T47D (cell line): ENCODE results near the gene BIRC6.
"Not testable (repeated sequence)": the region's sequence is repeated elsewhere in the genome, so short reads cannot be mapped to it uniquely, and the experiment has no call there.

Experiments used
- DNase-seq, 2 experiments: peaks; one replicate each; pipeline versions ENCODE4 v3.0.0 to v3.0.0-alpha.2; 2011 to 2012; ENCODE audit warnings: low read depth in 1 of 2, low spot score in 1 of 2
- JUND ChIP-seq: IDR thresholded peaks from 2 replicates; pipeline ENCODE4 v1.6.1; 2012; ENCODE audit warnings: low read depth
- in situ Hi-C: cut with HindIII; loops from 2 replicates; pipeline ENCODE4 v1.10.0; 2016; ENCODE audit warnings: low sequenced_read_pairs, low pct_unique_long_range_greater_than_20kb

BIRC6 gene

GRCh38 chr2:32427672-32428610 is 71.1 kb downstream of the BIRC6 start:
- in situ Hi-C loops, result no loop called here
- peak in 1 of 2 experiments; percentile 23 for DNase-seq

GRCh38 chr2:32430804-32431203 is 74.0 kb downstream of the BIRC6 start:
- no peak for DNase-seq
- no peak for TF ChIP-seq JUND
- in situ Hi-C loops, result no loop called here

More at GRCh38 chr2:32427672-32428610, 71.1 kb downstream of the BIRC6 start:
- TF ChIP-seq JUND, result no peak

- in situ Hi-C loops, result no loop called here
- no peak for TF ChIP-seq JUND
- DNase-seq, result no peak
Measured at GRCh38 chr2:32436150-32436549, 79.3 kb downstream of the BIRC6 start.

- in situ Hi-C loops, result no loop called here
- no peak for TF ChIP-seq JUND
- no peak for DNase-seq
Measured at GRCh38 chr2:32442020-32442467, 85.2 kb downstream of the BIRC6 start.

- no peak for TF ChIP-seq JUND
- in situ Hi-C loops, result no loop called here
- DNase-seq, result peak in 1 of 2 experiments; percentile 2
Measured at GRCh38 chr2:32446369-32446768, 89.5 kb downstream of the BIRC6 start.

GRCh38 chr2:32450851-32451250 is 94.0 kb downstream of the BIRC6 start:
- TF ChIP-seq JUND, result no peak
- in situ Hi-C loops, result no loop called here
- DNase-seq, result no peak

GRCh38 chr2:32452338-32453064 is 95.7 kb downstream of the BIRC6 start:
- no peak for DNase-seq
- TF ChIP-seq JUND, result no peak
- in situ Hi-C loops, result no loop called here

GRCh38 chr2:32453242-32454062 is 96.6 kb downstream of the BIRC6 start:
- no peak for TF ChIP-seq JUND
- DNase-seq, result no peak
- in situ Hi-C loops, result no loop called here

GRCh38 chr2:32455816-32456215 is 99.0 kb downstream of the BIRC6 start:
- in situ Hi-C loops, result no loop called here
- no peak for TF ChIP-seq JUND
- no peak for DNase-seq

GRCh38 chr2:32456808-32457207 is 100.0 kb downstream of the BIRC6 start:
- no peak for DNase-seq
- TF ChIP-seq JUND, result no peak
- in situ Hi-C loops, result no loop called here

- in situ Hi-C loops, result no loop called here
- DNase-seq, result no peak
- TF ChIP-seq JUND, result no peak
Measured at GRCh38 chr2:32457814-32458213, 101.0 kb downstream of the BIRC6 start.

- DNase-seq, in situ Hi-C loops: not testable (repeated sequence)
Measured at GRCh38 chr2:32460861-32461260, 104.0 kb downstream of the BIRC6 start.

GRCh38 chr2:32463110-32463509 is 106.3 kb downstream of the BIRC6 start:
- TF ChIP-seq JUND, result no peak
- in situ Hi-C loops, result no loop called here

More at GRCh38 chr2:32463110-32463509, 106.3 kb downstream of the BIRC6 start:
- no peak for DNase-seq
